K562 (cell line): Measurements from ENCODE around the gene WWOX. TPM values are rescaled to one million over a fixed set of nuclear protein-coding genes. Genes with fewer than 3 reads are reported as not detected.

Source experiments
- ATAC-seq: fragments of 200-7000 bp; cut with Tn5 transposase; 3 replicates; pipeline ENCODE4 v1.9.1; 2020; ENCODE audit warnings: moderate library complexity
- BruUV-seq: library from RNA; stranded (reverse); fragments of 400-500 nt; replicated peaks from 2 replicates; lab custom pipeline; 2021; lab: Mats Ljungman, UMichigan
- CTCF ChIA-PET: fragments of 300-600 bp; formaldehyde crosslinking; extraction: SDS; loops from one replicate; lab custom pipeline; 2021; ENCODE audit warnings: low intra/inter-chr PET ratio; lab: Yijun Ruan, JAX
- POLR2A ChIA-PET: fragments of 300-600, 350-650 bp; sonication (Branson Sonifier 250); formaldehyde crosslinking; extraction: SDS; loops from one replicate; lab custom pipeline; 2021; ENCODE audit warnings: antibody characterized with exemption, inconsistent platforms; lab: Yijun Ruan, JAX
- DNase-seq, 4 experiments: peaks; one replicate each; pipeline versions ENCODE4 v3.0.0 to v3.0.0-alpha.2; 2011 to 2018; ENCODE audit warnings: low spot score in 3 of 4, mixed read lengths in 3 of 4; ENCODE audit errors: extremely low read depth in 1 of 4
- FAIRE-seq: peaks from 2 replicates; lab custom pipeline; 2011; peaks lifted over from hg19 to GRCh38; lab: Jason Lieb, UNC
- H2AFZ ChIP-seq: 2 replicates; pipeline ENCODE4 v1.6.0; 2011; ENCODE audit warnings: low read depth, low read length, control low read depth, inconsistent platforms
- H3K27ac ChIP-seq: fragments of 200-600 bp; 3 replicates; pipeline ENCODE4 v1.8.0; 2011; ENCODE audit warnings: low read depth, mild to moderate bottlenecking, control low read depth, inconsistent platforms, low read length, moderate library complexity, mixed read lengths; ENCODE audit errors: extremely low read depth
- H3K27me3 ChIP-seq, 2 experiments: fragments of 300-600 bp in 1 of 2; 2 replicates in 1 of 2; 3 replicates in 1 of 2; pipeline versions ENCODE4 v1.6.0 to v1.8.0; 2011; ENCODE audit warnings: inconsistent platforms in 2 of 2, low read length in 2 of 2, mild to moderate bottlenecking in 1 of 2, mixed read lengths in 1 of 2, moderate library complexity in 1 of 2; ENCODE audit not compliant: control insufficient read depth in 2 of 2, insufficient read depth in 2 of 2
- H3K36me3 ChIP-seq: fragments of 300-600 bp; 3 replicates; pipeline ENCODE4 v1.8.0; 2011; ENCODE audit warnings: mild to moderate bottlenecking, low read length, inconsistent platforms; ENCODE audit not compliant: control insufficient read depth, insufficient read depth
- H3K4me1 ChIP-seq, 2 experiments: fragments of 200-600 bp in 1 of 2; replicated peaks in 1 of 2; 2 replicates in 1 of 2; 3 replicates in 1 of 2; pipeline versions ENCODE4 v1.5.1 to v1.8.0; 2011; ENCODE audit warnings: inconsistent platforms in 2 of 2, low read length in 2 of 2, mild to moderate bottlenecking in 1 of 2, mixed read lengths in 1 of 2, moderate library complexity in 1 of 2; ENCODE audit not compliant: control insufficient read depth in 2 of 2, insufficient read depth in 2 of 2
- H3K4me2 ChIP-seq: 2 replicates; pipeline ENCODE4 v1.6.1; 2011; ENCODE audit warnings: low read length, control low read depth, inconsistent platforms, mixed read lengths; ENCODE audit not compliant: insufficient read depth
- H3K4me3 ChIP-seq: fragments of 200-600 bp; sonication (generic), shearing (Covaris generic); 2 replicates; pipeline ENCODE4 v1.5.1; 2016; ENCODE audit warnings: control low read depth, inconsistent platforms
- H3K79me2 ChIP-seq: fragments of 200-600 bp; 3 replicates; pipeline ENCODE4 v1.8.0; 2011; ENCODE audit warnings: low read length, inconsistent platforms; ENCODE audit not compliant: control insufficient read depth, insufficient read depth
- H3K9ac ChIP-seq, 2 experiments: 2 replicates each; pipeline versions ENCODE4 v1.6.0 to v1.6.1; 2011; ENCODE audit warnings: low read depth in 2 of 2, low read length in 2 of 2, control low read depth in 1 of 2, inconsistent platforms in 1 of 2, mild to moderate bottlenecking in 1 of 2, mixed read lengths in 1 of 2; ENCODE audit not compliant: insufficient read depth in 1 of 2
- H3K9me1 ChIP-seq: one replicate; pipeline ENCODE4 v1.6.0; 2011; ENCODE audit warnings: inconsistent platforms, mild to moderate bottlenecking, low read length, moderate library complexity; ENCODE audit not compliant: control insufficient read depth, insufficient read depth
- H3K9me3 ChIP-seq: replicated peaks from 2 replicates; pipeline ENCODE4 v1.5.1; 2011; ENCODE audit warnings: low read depth, low read length, inconsistent platforms; ENCODE audit not compliant: control insufficient read depth, insufficient read depth
- H4K20me1 ChIP-seq: replicated peaks from 2 replicates; pipeline ENCODE4 v1.6.1; 2011; ENCODE audit warnings: low read length, inconsistent platforms, mixed read lengths; ENCODE audit not compliant: control insufficient read depth, insufficient read depth
- MGA ChIP-seq: fragments of 450-650 bp; IDR thresholded peaks from 2 replicates; pipeline ENCODE4 v1.6.1; 2016; ENCODE audit warnings: mild to moderate bottlenecking, moderate library complexity
- MYC ChIP-seq, 2 experiments: fragments of 250-450 bp in 1 of 2; sonication (Bioruptor Pico) in 1 of 2; IDR thresholded peaks; 2 replicates each; pipeline versions ENCODE4 v1.5.1 to v1.6.1; 2012 to 2021; ENCODE audit warnings: low read depth in 2 of 2, borderline replicate concordance in 1 of 2, improper control_type of control experiment in 1 of 2, low read length in 1 of 2, mild to moderate bottlenecking in 1 of 2, moderate library complexity in 1 of 2
- RREB1 ChIP-seq: fragments of 250-450 bp; sonication (Bioruptor Pico); IDR thresholded peaks from 2 replicates; pipeline ENCODE4 v1.4.0; 2020
- ZKSCAN8 ChIP-seq: fragments of 200-800 bp; sonication (Bioruptor generic); IDR thresholded peaks from 2 replicates; pipeline ENCODE4 v1.6.1; 2016; ENCODE audit warnings: missing genetic modification characterization, missing compliant biosample characterization
- ZNF583 ChIP-seq: fragments of 250-450 bp; sonication (Bioruptor Pico); IDR thresholded peaks from 2 replicates; pipeline ENCODE4 v1.4.0; 2020
- WGBS: fragments of 100-300 bp; shearing (Covaris generic); methylation state at CpG from one replicate; pipeline ENCODE4 v1.1.6; 2016; ENCODE audit warnings: low coverage, mixed read lengths; ENCODE audit not compliant: insufficient coverage; ENCODE audit errors: missing lambda C conversion rate; 5-methylcytosine and 5-hydroxymethylcytosine counted together
- in situ Hi-C: fragments of 300-500 bp; cut with MboI; formaldehyde crosslinking; loops from 4 replicates; pipeline ENCODE4 v1.15.0; 2018; ENCODE audit warnings: inconsistent platforms, mixed read lengths
- intact Hi-C: fragments of 100-400 bp; cut with micrococcal nuclease; formaldehyde crosslinking; loops from 2 replicates; pipeline ENCODE4 v1.14.2; 2022
- polyA plus RNA-seq, 8 experiments: library from polyadenylated mRNA; depleted of rRNA in 4 of 8; stranded (reverse) in 5 of 8; unstranded in 3 of 8; fragments of >200 nt; fragmentation: Nextera tagmentation in 2 of 8; fragmentation: Illumina TruSeq in 1 of 8; extraction: Ambion mirVana in 2 of 8; extraction: Trizol in 1 of 8; gene quantifications; 2 replicates each; pipeline versions ENCODE4 v1.2.1 to v1.2.3, GENCODE V29; 2011 to 2014; ENCODE audit warnings: inconsistent platforms in 1 of 8, missing spikeins in 1 of 8
- total RNA-seq, 7 experiments: library from RNA; depleted of rRNA in 6 of 7; stranded (reverse); fragments of >200 nt in 6 of 7; fragmentation: Illumina TruSeq in 2 of 7; extraction: Trizol in 2 of 7; gene quantifications; 2 replicates each; pipeline versions ENCODE4 v1.2.1 to v1.2.3, GENCODE V29; 2011 to 2021; ENCODE audit warnings: low replicate concordance in 1 of 7

The WWOX gene
- total and polyA plus RNA-seq, 9 of the 15 experiments (the other 6 are each of a cell fraction or from before 2014, with no cell fraction given), result 1.6 to 22.7 (median 8.1) TPM

- Histone ChIP-seq H3K9me3 (no peaks in the 10 kb centered on the region), H3K4me3 (no peak overlapping the region), H3K9me1 (no peaks in the 10 kb centered on the region), H3K4me1 (no peaks in the 10 kb centered on the region), H3K9ac (no peak overlapping the region), H3K4me2 (no peak overlapping the region), H4K20me1 (no peaks in the 10 kb centered on the region), H3K36me3 (no peaks in the 10 kb centered on the region), H3K27me3 (peaks cover 5% of the 10 kb centered on the region in 2 experiments; a peak in 4 of 5 replicates), H3K79me2 (no peaks in the 10 kb centered on the region), H3K27ac (no peak overlapping the region), H2AFZ (no peak overlapping the region)
- 6% methylated on average over 1 of the region's 1 CpG for WGBS
- ATAC-seq, result no peak
- FAIRE-seq, result no peak
- POLR2A ChIA-PET, result no interaction called here
- in situ Hi-C loops, result no loop called here
- CTCF ChIA-PET, result no interaction called here
- DNase-seq, result no peak
- no TSS peak for BruUV-seq
- intact Hi-C loops, result no loop called here
- TF ChIP-seq ZNF583 (CRISPR knock-in tag), result no peak
- TF ChIP-seq MYC (IDR thresholded peaks at IDR 0.05; ENCODE audit: low read depth, low read length), result no peak
- TF ChIP-seq MYC (CRISPR knock-in tag; IDR thresholded peaks at IDR 0.05; ENCODE audit: borderline replicate concordance, low read depth), result no peak
- no peak for TF ChIP-seq ZKSCAN8 (CRISPR knock-in tag)
- no peak for TF ChIP-seq RREB1 (CRISPR knock-in tag)
- no peak for TF ChIP-seq MGA
These were observed 1028.3 kb downstream of the WWOX start for GRCh38 chr16:79127766-79128165.
